Gastroesophageal sphincter (tissue), 4 donors: ENCODE results near the gene ZHX3. TPM values are rescaled to one million over a fixed set of nuclear protein-coding genes. Genes with fewer than 3 reads are reported as not detected.
A peak's percentile ranks its signal among the peaks of the same experiment; 100 is the strongest.

Experiments
- ATAC-seq: fragments of 150-250 bp; one replicate; pipeline ENCODE4 v1.9.1; 2016; ENCODE audit warnings: mild to moderate bottlenecking, moderate library complexity
- H3K27ac ChIP-seq, 4 donors: fragments of 200-600 bp; sonication (generic) in 3 of 4; 1 replicate in 3 of 4; 2 replicates in 1 of 4; pipeline ENCODE4 v1.5.1; 2016 to 2019
- H3K27me3 ChIP-seq: fragments of 200-600 bp; sonication (generic); one replicate; pipeline ENCODE4 v1.5.1; 2019
- H3K36me3 ChIP-seq, 2 donors: fragments of 200-600 bp; sonication (generic); one replicate each; pipeline ENCODE4 v1.5.1; 2019; ENCODE audit warnings: control low read depth in 1 of 2
- H3K4me1 ChIP-seq, 3 donors: fragments of 200-600 bp; sonication (generic); 1 replicate in 2 of 3; 2 replicates in 1 of 3; pipeline ENCODE4 v1.5.1; 2016 to 2019; ENCODE audit warnings: control low read depth in 2 of 3
- H3K4me3 ChIP-seq, 2 donors: fragments of 200-600 bp; sonication (generic); one replicate each; pipeline ENCODE4 v1.5.1; 2019; ENCODE audit warnings: mild to moderate bottlenecking in 1 of 2, moderate library complexity in 1 of 2
- H3K9me3 ChIP-seq, 3 donors: fragments of 200-600 bp; sonication (generic); one replicate each; pipeline ENCODE4 v1.5.1; 2017 to 2019; ENCODE audit warnings: control low read depth in 2 of 3
- EP300 ChIP-seq: sonication (generic); formaldehyde crosslinking; IDR thresholded peaks from one replicate; pipeline ENCODE4 v1.6.1; 2017; ENCODE audit warnings: antibody characterized with exemption, mild to moderate bottlenecking
- POLR2A ChIP-seq, 2 donors: fragments of 450-650 bp; IDR thresholded peaks; one replicate each; pipeline ENCODE4 v1.6.1; 2017; ENCODE audit warnings: antibody characterized with exemption in 2 of 2, mild to moderate bottlenecking in 2 of 2, moderate library complexity in 1 of 2
- POLR2AphosphoS5 ChIP-seq: sonication (generic); formaldehyde crosslinking; IDR thresholded peaks from one replicate; pipeline ENCODE4 v1.6.1; 2017; ENCODE audit warnings: antibody characterized with exemption
- WGBS, 2 donors: methylation state at CpG; one replicate each; pipeline ENCODE4 v1.1.5; 2018; ENCODE audit warnings: low coverage in 1 of 2; 5-methylcytosine and 5-hydroxymethylcytosine counted together
- total RNA-seq, 4 donors: library from RNA; depleted of rRNA; stranded (reverse); fragments of >200 nt; gene quantifications; one replicate each; pipeline ENCODE4 v1.1.0, GENCODE V29; 2016
- TF ChIP-seq, protein P1 (sequence below), 4 experiments: fragments of 200-600 bp in 2 of 4; fragments of 450-650 bp in 2 of 4; sonication (generic) in 1 of 4; IDR thresholded peaks; one replicate each; pipeline ENCODE4 v1.5.1; 2017 to 2019; ENCODE audit warnings: antibody characterized with exemption in 4 of 4, mild to moderate bottlenecking in 2 of 4, moderate library complexity in 2 of 4

Gene ZHX3
- total RNA-seq, 4 donors from 2014 or later: 121 to 183 (median 155) TPM

DNA sequence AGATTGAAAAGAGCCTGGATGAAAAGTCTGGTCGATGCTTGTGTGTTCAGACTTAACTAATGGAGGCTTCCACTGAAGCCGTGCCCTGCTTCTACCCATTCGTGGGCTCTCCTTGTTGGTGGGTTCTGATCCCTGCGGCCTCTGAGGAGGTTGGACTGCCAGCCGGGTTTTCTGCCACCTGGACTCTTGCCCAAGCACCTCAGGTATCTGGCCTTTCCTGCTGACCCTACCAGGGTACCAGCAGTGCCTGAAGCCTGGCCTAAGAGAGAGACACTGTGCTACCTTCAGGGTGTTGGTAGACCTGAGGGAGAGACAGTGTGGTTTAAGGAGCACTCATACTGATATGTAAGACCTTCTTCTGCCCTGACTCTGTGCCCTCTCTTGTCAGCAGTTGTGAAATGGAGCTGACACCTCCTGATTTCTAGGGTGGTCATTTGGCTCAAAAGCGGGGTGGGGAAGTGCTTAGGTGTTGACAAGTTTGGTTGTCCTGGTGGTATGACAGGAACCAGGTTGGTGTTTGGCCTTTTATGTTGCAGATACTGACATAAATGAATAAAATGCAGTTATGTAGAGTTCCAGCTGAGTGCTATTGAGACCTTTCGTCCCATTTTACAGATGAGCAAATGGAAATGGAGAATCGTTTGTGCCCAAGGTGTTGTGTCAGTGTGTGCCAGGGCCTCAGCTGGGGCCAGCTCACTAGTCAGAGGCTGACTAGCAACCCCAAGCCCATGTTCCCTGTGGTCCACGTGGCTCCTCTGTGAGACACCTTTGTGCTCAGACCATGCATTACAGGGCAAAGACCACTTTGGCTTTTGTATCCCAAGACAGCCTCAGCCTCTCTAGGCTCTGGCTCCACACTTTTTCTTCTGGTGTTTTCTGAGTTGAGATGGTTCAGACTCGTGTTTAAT is 177.1 kb downstream of the ZHX3 start:
- H3K27me3 ChIP-seq: no peaks in the 10 kb centered on the region
- WGBS, 2 donors: 51 to 72% methylated on average over 2 to 6 of the region's 10 CpGs
- H3K9me3 ChIP-seq: no peaks in the 10 kb centered on the region
- ATAC-seq: no peak
- H3K4me1 ChIP-seq: peaks cover 0 to 87% (median 46%) of the 10 kb centered on the region in 3 donors
- peak overlapping the region in 1 of 2 donors; percentile 95 for H3K4me3 ChIP-seq
- TF ChIP-seq POLR2A (IDR thresholded peaks at IDR 0.05) (no peak), POLR2AphosphoS5 (no peak), EP300 (no peak)
- TF ChIP-seq, protein P1, sequence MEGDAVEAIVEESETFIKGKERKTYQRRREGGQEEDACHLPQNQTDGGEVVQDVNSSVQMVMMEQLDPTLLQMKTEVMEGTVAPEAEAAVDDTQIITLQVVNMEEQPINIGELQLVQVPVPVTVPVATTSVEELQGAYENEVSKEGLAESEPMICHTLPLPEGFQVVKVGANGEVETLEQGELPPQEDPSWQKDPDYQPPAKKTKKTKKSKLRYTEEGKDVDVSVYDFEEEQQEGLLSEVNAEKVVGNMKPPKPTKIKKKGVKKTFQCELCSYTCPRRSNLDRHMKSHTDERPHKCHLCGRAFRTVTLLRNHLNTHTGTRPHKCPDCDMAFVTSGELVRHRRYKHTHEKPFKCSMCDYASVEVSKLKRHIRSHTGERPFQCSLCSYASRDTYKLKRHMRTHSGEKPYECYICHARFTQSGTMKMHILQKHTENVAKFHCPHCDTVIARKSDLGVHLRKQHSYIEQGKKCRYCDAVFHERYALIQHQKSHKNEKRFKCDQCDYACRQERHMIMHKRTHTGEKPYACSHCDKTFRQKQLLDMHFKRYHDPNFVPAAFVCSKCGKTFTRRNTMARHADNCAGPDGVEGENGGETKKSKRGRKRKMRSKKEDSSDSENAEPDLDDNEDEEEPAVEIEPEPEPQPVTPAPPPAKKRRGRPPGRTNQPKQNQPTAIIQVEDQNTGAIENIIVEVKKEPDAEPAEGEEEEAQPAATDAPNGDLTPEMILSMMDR (IDR thresholded peaks at IDR 0.05): no peak
- H3K27ac ChIP-seq: peak overlapping the region in 3 of 4 donors; percentile 98 to 99 (median 99)
- H3K36me3 ChIP-seq: peaks cover 0 to 8% of the 10 kb centered on the region in 2 donors

DNA sequence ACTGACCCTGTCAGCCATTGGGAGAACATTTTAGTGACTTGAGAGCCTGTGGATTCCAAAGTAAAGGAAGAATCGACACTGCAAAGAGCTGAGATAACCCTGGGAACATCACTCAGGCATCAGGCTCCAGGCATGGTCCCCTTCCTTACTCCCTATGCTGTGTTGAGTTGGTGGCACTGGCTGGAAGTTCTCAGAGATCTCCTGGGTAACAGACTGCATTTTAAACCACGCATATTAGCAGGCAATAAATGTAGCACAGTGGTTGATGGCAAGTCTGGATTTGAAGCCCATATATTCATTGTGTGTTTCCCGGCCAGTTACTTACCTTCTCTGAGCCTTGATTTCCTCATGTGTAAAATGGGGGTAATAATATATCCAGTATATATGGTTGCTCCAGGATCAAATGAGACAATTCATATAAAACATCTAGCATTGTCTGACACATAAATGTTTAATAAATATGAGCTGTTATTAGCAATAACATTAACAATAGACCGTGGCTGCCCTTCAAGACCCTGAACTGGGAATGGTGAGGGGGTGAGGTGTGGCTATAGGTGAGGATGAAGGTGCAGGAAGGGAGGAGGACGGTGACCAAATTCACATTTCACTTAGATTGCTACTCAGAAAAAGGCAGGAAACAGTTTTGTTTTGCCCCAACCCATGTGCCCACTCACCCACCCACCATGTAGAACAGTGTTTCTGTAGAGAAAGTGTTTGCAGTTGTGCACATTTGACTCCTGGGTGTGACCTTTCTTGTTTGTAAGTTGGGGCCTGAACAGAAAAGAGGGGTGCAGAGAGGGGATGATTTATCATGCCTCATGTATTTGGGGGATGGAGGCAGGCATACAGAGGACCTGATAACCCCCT is 178.1 kb downstream of the ZHX3 start:
- ATAC-seq: no peak
- H3K27ac ChIP-seq: peak overlapping the region in 3 of 4 donors; percentile 98 to 99 (median 99)
- TF ChIP-seq, protein P1 (IDR thresholded peaks at IDR 0.05): no peak
- no peak for TF ChIP-seq EP300
- TF ChIP-seq POLR2A (IDR thresholded peaks at IDR 0.05): no peak
- no peak for TF ChIP-seq POLR2AphosphoS5
- H3K36me3 ChIP-seq: peaks cover 0 to 4% of the 10 kb centered on the region in 2 donors
- 42 to 74% methylated on average over 3 to 5 of the region's 5 CpGs for WGBS, 2 donors
- H3K4me3 ChIP-seq: peak overlapping the region; percentile 95
- peaks cover 0 to 81% (median 42%) of the 10 kb centered on the region in 3 donors for H3K4me1 ChIP-seq
- H3K27me3 ChIP-seq: no peaks in the 10 kb centered on the region
- no peaks in the 10 kb centered on the region for H3K9me3 ChIP-seq

DNA sequence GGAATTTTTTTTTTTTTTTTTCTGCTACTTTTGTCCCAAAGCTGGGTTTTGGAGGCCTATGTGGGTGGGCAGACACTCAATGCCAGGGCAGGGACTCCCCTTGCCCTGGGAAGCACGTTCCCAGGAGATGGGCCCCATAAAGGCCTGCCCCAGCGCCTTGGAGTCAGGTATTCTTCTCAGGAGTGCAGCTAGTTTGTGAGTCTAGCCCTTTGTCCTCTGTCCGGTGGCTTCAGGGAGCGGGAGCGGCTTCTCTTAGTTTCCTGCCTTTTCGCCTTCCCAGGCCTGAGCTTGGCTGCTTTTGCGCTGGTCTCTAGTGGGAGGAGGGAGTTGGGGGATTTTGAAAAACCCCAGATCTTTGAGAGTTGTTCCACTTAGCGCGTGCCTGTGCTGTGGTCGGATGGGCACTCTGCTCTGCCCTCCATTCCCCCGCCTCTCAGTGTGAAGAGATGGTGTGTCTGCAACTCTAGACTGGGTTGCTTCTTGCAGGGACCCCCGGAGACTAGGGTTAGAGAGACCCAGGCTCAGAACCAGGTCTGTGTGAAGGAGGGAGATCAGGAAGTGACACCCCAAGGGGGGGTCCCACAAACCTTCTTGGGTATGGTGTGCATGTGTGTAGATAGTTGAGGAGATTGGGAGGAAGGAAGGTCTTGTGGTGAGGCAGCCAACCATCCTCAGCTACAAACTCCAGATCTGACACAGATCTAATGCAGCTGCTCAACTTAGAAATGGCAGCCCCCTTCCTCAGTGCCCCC is 178.9 kb downstream of the ZHX3 start:
- WGBS, 2 donors: no CpG with 5 or more reads among the region's 12 CpGs
- ATAC-seq: no peak
- H3K4me1 ChIP-seq: peaks cover 0 to 72% (median 42%) of the 10 kb centered on the region in 3 donors

More for the DNA sequence above, 178.9 kb downstream of the ZHX3 start:
- Histone ChIP-seq H3K9me3 (no peaks in the 10 kb centered on the region), H3K4me3 (peak overlapping the region; percentile 95), H3K27ac (peak overlapping the region; percentile 81 to 99 (median 98)), H3K36me3 (no peaks in the 10 kb centered on the region), H3K27me3 (no peaks in the 10 kb centered on the region)
- TF ChIP-seq POLR2A (IDR thresholded peaks at IDR 0.05) (no peak), EP300 (no peak), POLR2AphosphoS5 (no peak)
- TF ChIP-seq, protein P1 (IDR thresholded peaks at IDR 0.05): no peak
